HCT116 (cell line): Measurements from ENCODE around the gene CDH4. TPM values are rescaled to one million over a fixed set of nuclear protein-coding genes. Genes with fewer than 3 reads are reported as not detected.
A peak's percentile ranks its signal among the peaks of the same experiment; 100 is the strongest.

Experiments used
- ATAC-seq: fragments of 200-7000 bp; cut with Tn5 transposase; 2 replicates; pipeline ENCODE4 v1.9.1; 2020; ENCODE audit warnings: mild to moderate bottlenecking, moderate library complexity
- BruUV-seq: library from RNA; stranded (reverse); fragments of 400-500 nt; replicated peaks from 2 replicates; lab custom pipeline; 2021; lab: Mats Ljungman, UMichigan
- CTCF ChIA-PET: fragments of 300-600 bp; sonication (Branson Sonifier 250); formaldehyde crosslinking; loops from one replicate; lab custom pipeline; 2021; ENCODE audit warnings: antibody characterized with exemption; lab: Charles Lee
- POLR2A ChIA-PET: fragments of 300-600, 350-600 bp; sonication (Branson Sonifier 250); formaldehyde crosslinking; loops from one replicate; lab custom pipeline; 2021; ENCODE audit warnings: antibody characterized with exemption; lab: Charles Lee
- RAD21 ChIA-PET, 2 experiments: fragments of 300-600 bp; sonication (Branson Sonifier 250); formaldehyde crosslinking; loops; one replicate each; lab custom pipeline; 2023; ENCODE audit warnings: low total read pairs in 2 of 2; ENCODE audit not compliant: uncharacterized antibody in 2 of 2, unreplicated experiment in 2 of 2, low non-redundant PET in 1 of 2; lab: Charles Lee
- DNase-seq: peaks from one replicate; pipeline ENCODE4 v3.0.0-alpha.2; 2010; ENCODE audit warnings: low read depth, low spot score
- H2AFZ ChIP-seq: fragments of 200-600 bp; shearing (Covaris generic), sonication (generic); 2 replicates; pipeline ENCODE4 v1.6.1; 2017; ENCODE audit warnings: low read depth, mixed run types, mixed read lengths, antibody characterized with exemption, low read length; ENCODE audit not compliant: poor library complexity, severe bottlenecking
- H3K27ac ChIP-seq: 2 replicates; pipeline ENCODE4 v1.5.1; 2012; ENCODE audit warnings: low read depth, low read length
- H3K27me3 ChIP-seq: fragments of 200-600 bp; sonication (generic); 2 replicates; pipeline ENCODE4 v1.6.1; 2016; ENCODE audit warnings: mixed run types, low read length, mixed read lengths; ENCODE audit not compliant: insufficient read depth
- H3K36me3 ChIP-seq, 2 experiments: fragments of 200-500 bp in 1 of 2; fragments of 200-600 bp in 1 of 2; sonication (Bioruptor generic) in 1 of 2; sonication (generic) in 1 of 2; 2 replicates each; pipeline versions ENCODE4 v1.5.1 to v1.6.1; 2014 to 2016; ENCODE audit warnings: low read length in 2 of 2, inconsistent platforms in 1 of 2, mixed read lengths in 1 of 2, mixed run types in 1 of 2; ENCODE audit not compliant: insufficient read depth in 2 of 2, control insufficient read depth in 1 of 2
- H3K4me1 ChIP-seq, 2 experiments: fragments of 200-600 bp in 1 of 2; sonication (generic) in 1 of 2; 2 replicates each; pipeline versions ENCODE4 v1.5.1 to v1.6.1; 2012 to 2017; ENCODE audit warnings: low read length in 2 of 2, inconsistent platforms in 1 of 2, mild to moderate bottlenecking in 1 of 2, mixed read lengths in 1 of 2, mixed run types in 1 of 2, moderate library complexity in 1 of 2; ENCODE audit not compliant: insufficient read depth in 2 of 2, control insufficient read depth in 1 of 2
- H3K4me2 ChIP-seq: fragments of 200-600 bp; sonication (generic); 2 replicates; pipeline ENCODE4 v1.6.1; 2017; ENCODE audit warnings: mixed run types, low read length, mixed read lengths
- H3K4me3 ChIP-seq, 2 experiments: fragments of 200-600 bp in 1 of 2; sonication (generic) in 1 of 2; replicated peaks in 1 of 2; 2 replicates each; pipeline ENCODE4 v1.5.1; 2011 to 2016; ENCODE audit warnings: low read length in 2 of 2, control low read depth in 1 of 2, low read depth in 1 of 2, mild to moderate bottlenecking in 1 of 2, mixed read lengths in 1 of 2, mixed run types in 1 of 2
- H3K79me2 ChIP-seq: fragments of 200-600 bp; sonication (generic); 2 replicates; pipeline ENCODE4 v1.6.1; 2017; ENCODE audit warnings: mild to moderate bottlenecking, mixed run types, low read length, moderate library complexity, mixed read lengths; ENCODE audit not compliant: insufficient read depth
- H3K9ac ChIP-seq: fragments of 200-600 bp; sonication (generic); 2 replicates; pipeline ENCODE4 v1.6.1; 2016; ENCODE audit warnings: low read length, mixed read lengths
- H3K9me2 ChIP-seq: fragments of 200-600 bp; sonication (generic), shearing (Covaris generic); 2 replicates; pipeline ENCODE4 v1.6.1; 2017; ENCODE audit warnings: mixed run types, mild to moderate bottlenecking, moderate library complexity; ENCODE audit not compliant: insufficient read depth
- H3K9me3 ChIP-seq, 2 experiments: fragments of 200-500 bp in 1 of 2; fragments of 200-600 bp in 1 of 2; sonication (Bioruptor generic) in 1 of 2; sonication (generic) in 1 of 2; 2 replicates each; pipeline ENCODE4 v1.6.1; 2014 to 2017; ENCODE audit warnings: low read length in 2 of 2, mixed read lengths in 2 of 2, inconsistent platforms in 1 of 2, low read depth in 1 of 2, mild to moderate bottlenecking in 1 of 2, mixed run types in 1 of 2, moderate library complexity in 1 of 2; ENCODE audit not compliant: control insufficient read depth in 1 of 2, insufficient read depth in 1 of 2
- H4K20me1 ChIP-seq: fragments of 200-600 bp; sonication (generic), shearing (Covaris generic); 2 replicates; pipeline ENCODE4 v1.6.1; 2017; ENCODE audit warnings: mixed run types, mild to moderate bottlenecking, moderate library complexity; ENCODE audit not compliant: insufficient read depth
- CTCF ChIP-seq, 3 experiments: fragments of 200-600 bp in 1 of 3; sonication (generic) in 1 of 3; IDR thresholded peaks in 2 of 3; conservative IDR thresholded peaks in 1 of 3; 2 replicates each; pipeline ENCODE4 v1.5.1; 2012 to 2017; ENCODE audit warnings: low read depth in 2 of 3, low read length in 2 of 3, antibody characterized with exemption in 1 of 3, borderline replicate concordance in 1 of 3, control low read depth in 1 of 3, mild to moderate bottlenecking in 1 of 3, mixed read lengths in 1 of 3, mixed run types in 1 of 3, moderate library complexity in 1 of 3; ENCODE audit not compliant: insufficient read depth in 1 of 3
- FOSL1 ChIP-seq: IDR thresholded peaks from 2 replicates; pipeline ENCODE4 v1.6.1; 2012; ENCODE audit warnings: low read depth
- MAX ChIP-seq: IDR thresholded peaks from 2 replicates; pipeline ENCODE4 v1.6.1; 2012
- RAD21 ChIP-seq: IDR thresholded peaks from 2 replicates; pipeline ENCODE4 v1.6.1; 2012; ENCODE audit warnings: low read depth, mild to moderate bottlenecking
- SP1 ChIP-seq: IDR thresholded peaks from 2 replicates; pipeline ENCODE4 v1.6.1; 2012; ENCODE audit warnings: low read depth
- ZFX ChIP-seq: fragments of 450-650 bp; IDR thresholded peaks from 2 replicates; pipeline ENCODE4 v1.6.1; 2017
- intact Hi-C: fragments of 100-400 bp; cut with micrococcal nuclease; formaldehyde crosslinking; loops from 2 replicates; pipeline ENCODE4 v1.10.0; 2022
- total RNA-seq: library from RNA; stranded (reverse); gene quantifications from one replicate; pipeline ENCODE4 v1.2.1, GENCODE V29; 2021; ENCODE audit not compliant: unreplicated experiment

Gene CDH4
- total RNA-seq, 1 experiment from 2014 or later: not detected

- H3K4me3 ChIP-seq: no peak overlapping the region
- no peaks in the 10 kb centered on the region for H3K79me2 ChIP-seq
- ATAC-seq (no peak), DNase-seq (no peak)
- peaks cover 10% of the 10 kb centered on the region; the same call in 1 of the 2 replicates for H3K27me3 ChIP-seq
- intact Hi-C loops: no loop called here
- H3K9me3 ChIP-seq: no peaks in the 10 kb centered on the region
- no peak overlapping the region for H3K27ac ChIP-seq
- POLR2A ChIA-PET: no interaction called here
- no peak overlapping the region for H3K4me2 ChIP-seq
- H3K9ac ChIP-seq: no peak overlapping the region
- CTCF ChIA-PET: no interaction called here
- no TSS peak for BruUV-seq
- RAD21 ChIA-PET: no interaction called here
- H3K9me2 ChIP-seq: no peaks in the 10 kb centered on the region
- no peak for TF ChIP-seq SP1
- no peak overlapping the region for H2AFZ ChIP-seq
- no peaks in the 10 kb centered on the region for H4K20me1 ChIP-seq
- H3K4me1 ChIP-seq: no peaks in the 10 kb centered on the region
- no peaks in the 10 kb centered on the region for H3K36me3 ChIP-seq
These were observed 409.5 kb downstream of the CDH4 start for GRCh38 chr20:61661583-61661982.

GRCh38 chr20:61662226-61662967 lies 410.3 kb downstream of the CDH4 start:
- Histone ChIP-seq H3K4me3 (no peak overlapping the region), H3K9me2 (no peaks in the 10 kb centered on the region), H3K27ac (no peak overlapping the region), H3K9ac (no peak overlapping the region), H3K27me3 (peaks cover 15% of the 10 kb centered on the region; the same call in 1 of the 2 replicates), H3K36me3 (no peaks in the 10 kb centered on the region), H3K9me3 (no peaks in the 10 kb centered on the region), H4K20me1 (no peaks in the 10 kb centered on the region), H2AFZ (no peak overlapping the region), H3K4me2 (no peak overlapping the region), H3K79me2 (no peaks in the 10 kb centered on the region), H3K4me1 (no peaks in the 10 kb centered on the region)
- DNase-seq (no peak), ATAC-seq (peak; percentile 87)
- BruUV-seq: no TSS peak
- CTCF ChIA-PET: no interaction called here
- no peak for TF ChIP-seq ZFX
- TF ChIP-seq RAD21: no peak
- no peak for TF ChIP-seq FOSL1
- no peak for TF ChIP-seq MAX
- no peak for TF ChIP-seq SP1
- TF ChIP-seq CTCF (IDR thresholded peaks at IDR 0.05 in 2 of 3, conservative IDR thresholded peaks at IDR 0.05 in 1 of 3; ENCODE audit: borderline replicate concordance in 1 of 3, insufficient read depth in 1 of 3, low read depth in 2 of 3, low read length in 2 of 3): peak in 2 of 3 experiments; percentile 38 to 39; a peak in 3 of 6 replicates
- POLR2A ChIA-PET: no interaction called here
- intact Hi-C loops: no loop called here
- RAD21 ChIA-PET: no interaction called here
